Measurements from ENCODE around the gene CRHR1.

CRHR1 gene

DNA sequence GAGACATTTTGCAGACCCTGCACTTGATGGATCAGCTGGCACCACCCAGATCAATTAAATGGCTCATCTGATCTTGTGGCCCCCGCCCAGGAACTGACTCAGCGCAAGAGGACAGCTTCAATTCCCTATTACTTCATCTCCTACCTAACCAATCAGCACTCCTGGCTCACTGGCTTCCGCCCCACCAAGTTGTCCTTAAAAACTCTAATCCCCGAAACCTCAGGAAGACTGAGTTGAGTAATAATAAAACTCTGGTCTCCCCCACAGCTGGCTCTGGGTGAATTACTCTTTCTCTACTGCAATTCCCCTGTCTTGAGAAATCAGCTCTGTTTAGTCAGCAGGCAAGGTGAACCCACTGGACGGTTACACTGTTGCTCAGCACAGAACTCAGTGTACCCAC is 84.2 kb downstream of the CRHR1 start:
- TF ChIP-seq, protein P1, sequence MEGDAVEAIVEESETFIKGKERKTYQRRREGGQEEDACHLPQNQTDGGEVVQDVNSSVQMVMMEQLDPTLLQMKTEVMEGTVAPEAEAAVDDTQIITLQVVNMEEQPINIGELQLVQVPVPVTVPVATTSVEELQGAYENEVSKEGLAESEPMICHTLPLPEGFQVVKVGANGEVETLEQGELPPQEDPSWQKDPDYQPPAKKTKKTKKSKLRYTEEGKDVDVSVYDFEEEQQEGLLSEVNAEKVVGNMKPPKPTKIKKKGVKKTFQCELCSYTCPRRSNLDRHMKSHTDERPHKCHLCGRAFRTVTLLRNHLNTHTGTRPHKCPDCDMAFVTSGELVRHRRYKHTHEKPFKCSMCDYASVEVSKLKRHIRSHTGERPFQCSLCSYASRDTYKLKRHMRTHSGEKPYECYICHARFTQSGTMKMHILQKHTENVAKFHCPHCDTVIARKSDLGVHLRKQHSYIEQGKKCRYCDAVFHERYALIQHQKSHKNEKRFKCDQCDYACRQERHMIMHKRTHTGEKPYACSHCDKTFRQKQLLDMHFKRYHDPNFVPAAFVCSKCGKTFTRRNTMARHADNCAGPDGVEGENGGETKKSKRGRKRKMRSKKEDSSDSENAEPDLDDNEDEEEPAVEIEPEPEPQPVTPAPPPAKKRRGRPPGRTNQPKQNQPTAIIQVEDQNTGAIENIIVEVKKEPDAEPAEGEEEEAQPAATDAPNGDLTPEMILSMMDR (IDR thresholded peaks at IDR 0.05; ENCODE audit: low read depth, low read length), result no peak
- H3K4me3 ChIP-seq (ENCODE audit: low read depth, low read length), result no peak overlapping the region

DNA sequence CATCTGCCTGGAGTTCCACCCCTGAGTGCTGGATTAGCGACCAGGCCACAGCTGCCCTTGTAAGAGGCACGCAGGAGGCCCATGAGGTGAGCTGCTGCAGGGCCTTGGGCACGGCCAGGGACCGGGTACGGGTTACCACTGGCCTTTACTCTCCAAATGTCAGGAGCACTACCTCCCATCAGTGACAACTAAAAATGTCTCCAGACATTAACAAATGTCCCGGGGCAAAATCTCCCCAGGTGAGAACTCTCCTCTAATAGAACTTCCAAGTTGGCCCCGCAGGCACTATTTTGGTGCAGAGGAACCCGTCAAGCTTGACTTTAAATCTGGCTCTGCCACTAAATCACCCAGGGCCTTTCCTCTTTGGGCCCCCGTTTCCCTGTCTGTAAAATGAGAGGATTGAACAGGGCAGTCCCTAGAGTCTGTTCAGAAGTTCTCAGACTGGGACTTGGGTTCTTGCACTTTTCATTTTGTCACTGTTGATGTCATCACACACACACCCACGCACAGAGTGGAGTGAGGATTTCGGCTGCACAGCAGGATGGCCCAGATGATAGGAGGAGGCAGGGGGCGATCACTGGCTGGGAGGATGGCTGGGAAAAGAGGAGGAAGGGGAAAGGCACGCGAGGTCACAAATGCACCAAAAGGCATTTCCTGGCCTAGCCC is 85.7 kb downstream of the CRHR1 start:
- H3K4me3 ChIP-seq (ENCODE audit: low read depth, low read length), result no peak overlapping the region
- TF ChIP-seq, protein P1 (IDR thresholded peaks at IDR 0.05; ENCODE audit: low read depth, low read length), result no peak

DNA sequence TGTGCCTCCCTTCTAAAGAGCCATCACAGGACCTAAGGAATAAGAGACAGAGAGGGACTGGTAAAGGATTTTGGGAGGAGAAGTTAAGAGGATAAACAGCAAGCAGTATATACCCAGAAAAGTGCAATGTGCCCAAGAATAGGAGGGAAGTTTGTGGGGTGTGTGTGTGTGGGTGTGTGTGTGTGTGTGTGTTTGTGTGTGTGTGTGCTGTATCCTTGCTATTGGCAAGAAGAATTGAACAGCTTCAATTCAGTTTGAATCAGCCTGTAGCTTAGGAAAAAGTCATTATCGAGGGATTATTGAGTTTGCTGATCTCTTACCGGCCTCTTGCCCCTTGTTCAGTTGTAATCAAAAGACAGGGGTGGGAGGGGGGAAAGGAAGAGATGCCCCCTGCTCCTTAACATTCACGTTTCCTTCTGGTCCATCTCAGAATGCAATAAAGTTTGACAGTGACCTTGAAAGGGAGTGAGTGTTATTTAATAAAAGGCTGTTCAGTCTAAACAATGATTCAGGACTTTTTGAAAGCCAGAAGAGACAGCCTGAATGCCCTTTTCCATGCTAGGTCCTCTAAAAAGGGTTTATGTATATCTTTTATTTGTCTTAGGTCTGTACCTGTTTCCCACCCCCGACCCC is 86.3 kb downstream of the CRHR1 start:
- no peak overlapping the region for H3K4me3 ChIP-seq (ENCODE audit: low read depth, low read length)
- TF ChIP-seq, protein P1 (IDR thresholded peaks at IDR 0.05; ENCODE audit: low read depth, low read length), result no peak

DNA sequence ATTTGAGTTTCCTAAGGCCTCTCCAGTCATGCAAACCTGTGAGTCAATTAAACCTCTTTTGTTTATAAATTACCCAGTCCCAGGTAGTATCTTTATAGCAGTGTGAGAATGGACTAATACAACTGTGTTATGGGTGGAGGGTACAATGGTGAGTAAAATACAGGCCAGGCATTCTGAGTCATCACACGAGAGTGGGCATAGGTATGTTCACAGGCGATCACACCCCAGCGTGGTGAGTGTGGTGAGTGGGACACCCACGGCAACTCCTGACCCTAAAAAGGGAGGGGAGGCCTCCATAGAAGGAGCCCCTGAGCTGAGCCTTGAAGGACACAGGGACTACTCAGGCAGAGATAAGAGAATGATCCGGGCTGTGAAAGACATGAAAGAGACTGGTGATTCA is 87.6 kb downstream of the CRHR1 start:
- H3K4me3 ChIP-seq (ENCODE audit: low read depth, low read length), result no peak overlapping the region

DNA sequence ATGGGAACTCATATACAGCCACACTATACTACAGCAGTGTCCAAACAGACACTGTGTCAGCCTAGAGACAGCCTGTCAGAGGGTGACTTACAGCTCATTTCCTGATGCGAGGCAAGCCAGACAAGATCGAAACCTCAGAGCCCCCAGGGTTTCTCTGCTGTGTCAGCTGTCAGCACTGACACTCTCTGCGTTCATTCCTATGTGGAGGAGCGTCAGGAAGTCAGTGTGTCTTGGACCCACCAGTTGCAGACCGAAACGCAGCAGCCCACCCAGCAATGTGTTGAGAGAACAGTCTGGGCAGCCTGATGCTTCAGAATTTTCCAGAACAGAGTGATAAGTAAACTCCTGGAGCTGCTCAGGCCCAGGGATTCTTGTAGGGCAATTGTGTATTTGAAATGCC is 89.6 kb downstream of the CRHR1 start:
- TF ChIP-seq, protein P1 (IDR thresholded peaks at IDR 0.05; ENCODE audit: low read depth, low read length), result no peak

More for the DNA sequence above, 87.6 kb downstream of the CRHR1 start:
- TF ChIP-seq, protein P1 (IDR thresholded peaks at IDR 0.05; ENCODE audit: low read depth, low read length), result no peak

DNA sequence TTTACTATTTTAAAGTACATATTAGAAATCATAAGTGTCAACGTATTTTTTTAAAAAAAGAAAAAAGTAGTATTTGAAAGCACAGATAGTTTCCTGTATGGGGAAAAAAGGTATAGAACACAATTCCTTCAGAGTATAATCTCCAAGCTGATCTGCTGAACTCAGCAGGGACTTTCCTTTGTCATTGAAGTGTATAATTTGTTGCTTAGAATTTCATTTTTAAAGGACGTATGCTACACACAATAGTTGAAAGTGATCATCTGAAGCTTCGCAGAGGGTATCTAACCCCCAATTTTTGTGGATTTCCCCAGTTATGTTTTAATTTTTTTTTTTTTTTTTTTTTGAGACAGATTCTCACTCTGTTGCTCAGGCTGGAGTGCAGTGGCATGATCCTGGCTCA is 90.0 kb downstream of the CRHR1 start:
- TF ChIP-seq, protein P1 (IDR thresholded peaks at IDR 0.05; ENCODE audit: low read depth, low read length), result no peak

More for the DNA sequence above, 89.6 kb downstream of the CRHR1 start:
- H3K4me3 ChIP-seq (ENCODE audit: low read depth, low read length), result no peak overlapping the region

DNA sequence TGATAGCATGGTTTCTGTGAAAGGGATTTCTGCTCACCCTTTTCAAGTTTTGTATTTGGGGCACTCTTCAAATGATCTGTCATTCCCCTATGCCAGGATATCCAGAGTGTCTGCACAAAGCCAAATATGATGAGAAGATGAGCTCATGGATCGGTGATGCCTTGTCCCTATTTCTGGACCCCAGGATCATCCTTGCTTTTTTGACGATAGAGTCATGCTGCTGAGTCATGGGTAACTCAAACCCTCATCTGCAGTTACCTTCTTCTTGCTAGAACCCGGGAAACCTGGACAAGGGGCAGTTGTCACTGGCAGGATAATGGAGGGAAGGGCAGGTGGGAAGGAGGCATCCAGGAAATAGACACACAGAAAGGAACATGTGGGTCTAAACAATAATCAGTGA is 92.4 kb downstream of the CRHR1 start:
- TF ChIP-seq, protein P1 (IDR thresholded peaks at IDR 0.05; ENCODE audit: low read depth, low read length), result no peak
- H3K4me3 ChIP-seq (ENCODE audit: low read depth, low read length), result no peak overlapping the region

More for the DNA sequence above, 90.0 kb downstream of the CRHR1 start:
- H3K4me3 ChIP-seq (ENCODE audit: low read depth, low read length), result no peak overlapping the region

Measured in WI38 (cell line).